Measurements from ENCODE around the gene ZNF326.

DNA sequence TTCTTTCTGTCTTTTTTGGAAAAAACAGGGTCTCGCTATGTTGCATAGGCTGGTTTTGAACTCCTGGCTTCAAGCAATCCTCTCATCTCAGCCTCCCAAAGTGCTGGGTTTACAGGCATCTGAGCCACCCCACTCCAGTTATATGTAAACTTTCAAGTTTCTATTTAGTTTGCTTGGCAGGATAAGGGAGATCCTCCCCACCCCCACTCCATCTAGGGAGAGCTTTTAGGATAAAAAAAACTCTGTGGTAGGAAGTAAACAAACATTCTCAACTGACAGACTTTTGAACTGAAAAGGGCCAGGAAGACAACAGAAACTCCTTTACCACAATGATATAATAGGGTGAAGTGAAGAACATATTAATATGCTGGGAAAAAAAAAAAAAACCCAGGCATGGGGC lies 41.0 kb upstream of the ZNF326 start:
- TF ChIP-seq, protein P1, sequence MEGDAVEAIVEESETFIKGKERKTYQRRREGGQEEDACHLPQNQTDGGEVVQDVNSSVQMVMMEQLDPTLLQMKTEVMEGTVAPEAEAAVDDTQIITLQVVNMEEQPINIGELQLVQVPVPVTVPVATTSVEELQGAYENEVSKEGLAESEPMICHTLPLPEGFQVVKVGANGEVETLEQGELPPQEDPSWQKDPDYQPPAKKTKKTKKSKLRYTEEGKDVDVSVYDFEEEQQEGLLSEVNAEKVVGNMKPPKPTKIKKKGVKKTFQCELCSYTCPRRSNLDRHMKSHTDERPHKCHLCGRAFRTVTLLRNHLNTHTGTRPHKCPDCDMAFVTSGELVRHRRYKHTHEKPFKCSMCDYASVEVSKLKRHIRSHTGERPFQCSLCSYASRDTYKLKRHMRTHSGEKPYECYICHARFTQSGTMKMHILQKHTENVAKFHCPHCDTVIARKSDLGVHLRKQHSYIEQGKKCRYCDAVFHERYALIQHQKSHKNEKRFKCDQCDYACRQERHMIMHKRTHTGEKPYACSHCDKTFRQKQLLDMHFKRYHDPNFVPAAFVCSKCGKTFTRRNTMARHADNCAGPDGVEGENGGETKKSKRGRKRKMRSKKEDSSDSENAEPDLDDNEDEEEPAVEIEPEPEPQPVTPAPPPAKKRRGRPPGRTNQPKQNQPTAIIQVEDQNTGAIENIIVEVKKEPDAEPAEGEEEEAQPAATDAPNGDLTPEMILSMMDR (IDR thresholded peaks at IDR 0.05; ENCODE audit: low read length): no peak
- no peak for TF ChIP-seq EZH2 (IDR thresholded peaks at IDR 0.05; ENCODE audit: borderline replicate concordance, low read length)

Data from OCI-LY1 (cell line).